Astrocyte of the cerebellum (primary cell): Measurements from ENCODE around the gene LRRC45.

Experiments
- DNase-seq: peaks from one replicate; pipeline ENCODE4 v3.0.0-alpha.2; 2011; ENCODE audit warnings: low read depth
- H3K4me3 ChIP-seq: 2 replicates; pipeline ENCODE4 v1.5.1; 2011; ENCODE audit warnings: mild to moderate bottlenecking, low read depth, low read length, moderate library complexity
- CTCF ChIP-seq: IDR thresholded peaks from 2 replicates; pipeline ENCODE4 v1.5.1; 2012; ENCODE audit warnings: low read length, low read depth, moderate library complexity, mild to moderate bottlenecking; ENCODE audit errors: missing control alignments
- in situ Hi-C: cut with HindIII; loops from 2 replicates; pipeline ENCODE4 v1.10.0; 2017; ENCODE audit warnings: low sequenced_read_pairs

Gene LRRC45

GRCh38 chr17:82012640-82013295 lies 10.3 kb upstream of the LRRC45 start:
- TF ChIP-seq CTCF = no peak
- no peak for DNase-seq
- no peak overlapping the region for H3K4me3 ChIP-seq
- in situ Hi-C loops = no loop called here

- H3K4me3 ChIP-seq = no peak overlapping the region
- in situ Hi-C loops = no loop called here
- TF ChIP-seq CTCF = no peak
- no peak for DNase-seq
These were observed 9.8 kb upstream of the LRRC45 start for GRCh38 chr17:82013341-82013740.

- no peak for TF ChIP-seq CTCF
- no peak overlapping the region for H3K4me3 ChIP-seq
- no peak for DNase-seq
- in situ Hi-C loops = no loop called here
These were observed 9.3 kb upstream of the LRRC45 start for GRCh38 chr17:82013772-82014321.

- TF ChIP-seq CTCF = no peak
- no peak for DNase-seq
- no peak overlapping the region for H3K4me3 ChIP-seq
- in situ Hi-C loops = no loop called here
These were observed 8.7 kb upstream of the LRRC45 start for GRCh38 chr17:82014432-82014831.

GRCh38 chr17:82014971-82015310 lies 8.2 kb upstream of the LRRC45 start:
- in situ Hi-C loops = no loop called here
- TF ChIP-seq CTCF = no peak
- H3K4me3 ChIP-seq = no peak overlapping the region

GRCh38 chr17:82015311-82015971 lies 7.7 kb upstream of the LRRC45 start:
- no peak overlapping the region for H3K4me3 ChIP-seq
- in situ Hi-C loops = no loop called here
- TF ChIP-seq CTCF = no peak
- DNase-seq = no peak

More at GRCh38 chr17:82014971-82015310, 8.2 kb upstream of the LRRC45 start:
- no peak for DNase-seq
